Left lung (tissue), 10 donors: Measurements from ENCODE around the gene HOXA10. TPM values are rescaled to one million over a fixed set of nuclear protein-coding genes. Genes with fewer than 3 reads are reported as not detected.

ENCODE experiments used
- ATAC-seq: fragments of 200-7000 bp; cut with Tn5 transposase; one replicate; pipeline ENCODE4 v1.9.1; 2020; ENCODE audit warnings: moderate library complexity
- DNase-seq, 4 donors: peaks; one replicate each; pipeline ENCODE4 v3.0.0-alpha.2; 2013 to 2020
- H3K27ac ChIP-seq, 2 donors: fragments of 200-600 bp; sonication (generic) in 1 of 2; one replicate each; pipeline versions ENCODE4 v1.5.0 to v1.8.0; 2020 to 2021
- H3K27me3 ChIP-seq, 2 donors: fragments of 200-600 bp; sonication (generic) in 1 of 2; one replicate each; pipeline versions ENCODE4 v1.5.0 to v1.8.0; 2020 to 2021
- H3K36me3 ChIP-seq, 2 donors: fragments of 200-600 bp; sonication (generic) in 1 of 2; one replicate each; pipeline versions ENCODE4 v1.5.0 to v1.8.0; 2020 to 2021
- H3K4me1 ChIP-seq, 2 donors: fragments of 200-600 bp; one replicate each; pipeline ENCODE4 v1.8.0; 2021
- H3K4me3 ChIP-seq, 2 donors: fragments of 200-600 bp; sonication (generic) in 1 of 2; one replicate each; pipeline versions ENCODE4 v1.5.0 to v1.8.0; 2020 to 2021; ENCODE audit warnings: mild to moderate bottlenecking in 1 of 2
- H3K9me3 ChIP-seq, 2 donors: fragments of 200-600 bp; sonication (generic) in 1 of 2; one replicate each; pipeline versions ENCODE4 v1.5.0 to v1.8.0; 2020 to 2021
- intact Hi-C, 2 donors: fragments of 100-400 bp; cut with DNase I; formaldehyde crosslinking; loops; one replicate each; pipeline versions ENCODE4 v1.11.2 to v1.14.2; 2022
- polyA plus RNA-seq, 6 donors: library from polyadenylated mRNA; unstranded; fragments of 120-200 nt; gene quantifications; one replicate each; pipeline ENCODE4 v1.2.1, GENCODE V29; 2013; ENCODE audit not compliant: insufficient read length in 6 of 6
- total RNA-seq, 2 donors: library from RNA; stranded (reverse); fragmentation: NEBNext Ultra II Directional; extraction: Animal tissue kit (Norgen Biotek cat#: 25700); gene quantifications; one replicate each; pipeline ENCODE4 v1.2.1, GENCODE V29; 2021
- TF ChIP-seq, protein P1 (sequence below), 2 donors: fragments of 200-600 bp; sonication (generic) in 1 of 2; IDR thresholded peaks; one replicate each; pipeline versions ENCODE4 v1.5.0 to v1.8.0; 2021; ENCODE audit warnings: antibody characterized with exemption in 2 of 2
- donor health status: DM: no; HTN: yes; CAD: no.
- donor health status: DM: no; HTN: no; CAD: no.

Gene HOXA10
- total and polyA plus RNA-seq, 8 donors: 0.34 to 1.3 (median 0.41) TPM; not detected in 1

DNA sequence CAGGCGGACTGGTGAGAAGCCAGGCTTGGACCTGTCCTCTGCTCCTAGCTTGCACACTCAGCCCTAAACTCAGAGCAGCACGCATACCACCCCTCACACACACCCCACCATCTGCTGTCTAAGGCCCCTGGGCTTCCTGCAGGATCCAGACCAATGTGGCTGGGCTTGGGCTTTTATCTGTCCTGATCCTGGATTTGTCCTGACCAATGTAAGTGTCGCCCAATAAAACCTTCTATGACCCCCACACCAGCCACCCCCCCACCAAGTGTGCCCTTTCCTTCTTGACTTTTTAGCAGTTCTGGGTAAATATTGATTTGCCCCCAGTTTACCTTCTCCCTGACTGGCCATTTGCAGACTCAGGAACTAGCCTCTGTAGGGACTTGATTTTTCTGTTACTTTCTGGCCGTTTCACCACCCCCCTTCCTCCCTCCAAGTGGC is 27.5 kb upstream of the HOXA10 start:
- TF ChIP-seq, protein P1, sequence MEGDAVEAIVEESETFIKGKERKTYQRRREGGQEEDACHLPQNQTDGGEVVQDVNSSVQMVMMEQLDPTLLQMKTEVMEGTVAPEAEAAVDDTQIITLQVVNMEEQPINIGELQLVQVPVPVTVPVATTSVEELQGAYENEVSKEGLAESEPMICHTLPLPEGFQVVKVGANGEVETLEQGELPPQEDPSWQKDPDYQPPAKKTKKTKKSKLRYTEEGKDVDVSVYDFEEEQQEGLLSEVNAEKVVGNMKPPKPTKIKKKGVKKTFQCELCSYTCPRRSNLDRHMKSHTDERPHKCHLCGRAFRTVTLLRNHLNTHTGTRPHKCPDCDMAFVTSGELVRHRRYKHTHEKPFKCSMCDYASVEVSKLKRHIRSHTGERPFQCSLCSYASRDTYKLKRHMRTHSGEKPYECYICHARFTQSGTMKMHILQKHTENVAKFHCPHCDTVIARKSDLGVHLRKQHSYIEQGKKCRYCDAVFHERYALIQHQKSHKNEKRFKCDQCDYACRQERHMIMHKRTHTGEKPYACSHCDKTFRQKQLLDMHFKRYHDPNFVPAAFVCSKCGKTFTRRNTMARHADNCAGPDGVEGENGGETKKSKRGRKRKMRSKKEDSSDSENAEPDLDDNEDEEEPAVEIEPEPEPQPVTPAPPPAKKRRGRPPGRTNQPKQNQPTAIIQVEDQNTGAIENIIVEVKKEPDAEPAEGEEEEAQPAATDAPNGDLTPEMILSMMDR (IDR thresholded peaks at IDR 0.05): no peak
- ATAC-seq: no peak
- no peak overlapping the region for H3K4me3 ChIP-seq
- H3K36me3 ChIP-seq: no peaks in the 10 kb centered on the region
- no peaks in the 10 kb centered on the region for H3K9me3 ChIP-seq
- H3K27ac ChIP-seq: no peak overlapping the region
- H3K4me1 ChIP-seq: peaks cover 4 to 49% of the 10 kb centered on the region in 2 donors
- intact Hi-C loops: no loop called here
- DNase-seq: no peak
- H3K27me3 ChIP-seq: peaks cover 97 to 98% of the 10 kb centered on the region in 2 donors

DNA sequence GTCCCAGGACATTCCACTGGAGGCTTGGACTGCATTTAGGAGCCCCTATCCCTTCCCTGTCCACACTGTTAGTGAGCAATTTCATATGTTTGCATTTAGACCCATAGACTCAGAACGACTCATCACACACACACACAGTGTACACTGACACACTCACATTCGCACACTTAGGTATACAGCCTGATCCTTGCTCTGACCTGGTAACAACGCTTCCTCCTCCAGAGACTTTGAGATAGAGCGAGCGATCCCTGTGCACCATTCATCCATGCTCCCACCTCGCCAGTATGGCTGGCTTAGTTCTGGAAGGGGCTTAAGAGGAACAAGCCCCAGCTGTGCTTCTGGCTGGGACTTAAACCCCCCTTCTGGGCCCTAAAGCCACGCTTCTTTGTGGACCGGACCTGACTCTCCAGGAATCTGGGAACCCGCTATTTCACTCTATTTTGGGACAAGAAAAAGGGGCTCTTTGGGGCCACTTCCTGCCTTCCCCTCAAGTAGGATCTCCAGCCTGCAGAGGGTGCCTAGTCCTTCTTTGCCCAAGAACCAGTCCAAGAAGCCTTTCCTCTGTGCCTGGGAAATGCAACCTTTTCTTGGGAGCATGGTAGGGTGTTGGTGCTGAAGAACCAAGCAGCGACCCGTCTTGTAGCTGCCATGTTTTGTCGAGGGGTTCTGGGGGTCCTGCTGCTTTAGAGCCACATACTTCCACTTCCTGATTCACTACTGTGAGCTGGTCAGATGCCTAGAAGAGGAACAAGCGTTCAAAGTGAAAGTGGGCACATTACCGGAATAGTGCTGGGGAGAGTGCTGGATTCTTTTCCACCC is 26.9 kb upstream of the HOXA10 start:
- no peak for DNase-seq
- no peak overlapping the region for H3K27ac ChIP-seq
- no peaks in the 10 kb centered on the region for H3K9me3 ChIP-seq
- ATAC-seq: peak; percentile 45
- peaks cover 4 to 49% of the 10 kb centered on the region in 2 donors for H3K4me1 ChIP-seq
- H3K27me3 ChIP-seq: peaks cover 97 to 98% of the 10 kb centered on the region in 2 donors
- TF ChIP-seq, protein P1 (IDR thresholded peaks at IDR 0.05): no peak
- intact Hi-C loops: no loop called here
- no peaks in the 10 kb centered on the region for H3K36me3 ChIP-seq
- peak overlapping the region in 1 of 2 donors; percentile 28 for H3K4me3 ChIP-seq

GRCh38 chr7:27199849-27200760 is 26.0 kb upstream of the HOXA10 start, which contains the start of gene HOXA13:
HOXA13 (minus strand) TSS chr7:27200091; CDS start chr7:27200077, 14 bp downstream.
- TF ChIP-seq, protein P1 (IDR thresholded peaks at IDR 0.05): no peak
- Histone ChIP-seq H3K4me3 (peak within 1 kb of the TSS in 1 of 2 donors; percentile 28), H3K27me3 (peaks cover 97 to 98% of the 10 kb centered on the region in 2 donors), H3K4me1 (peaks cover 4 to 43% of the 10 kb centered on the region in 2 donors), H3K9me3 (no peaks in the 10 kb centered on the region), H3K27ac (no peak within 1 kb of the TSS), H3K36me3 (no peaks in the 10 kb centered on the region)
- peak; percentile 34 for ATAC-seq
- intact Hi-C loops: no loop called here
- peak in 1 of 4 donors; percentile 74 for DNase-seq

DNA sequence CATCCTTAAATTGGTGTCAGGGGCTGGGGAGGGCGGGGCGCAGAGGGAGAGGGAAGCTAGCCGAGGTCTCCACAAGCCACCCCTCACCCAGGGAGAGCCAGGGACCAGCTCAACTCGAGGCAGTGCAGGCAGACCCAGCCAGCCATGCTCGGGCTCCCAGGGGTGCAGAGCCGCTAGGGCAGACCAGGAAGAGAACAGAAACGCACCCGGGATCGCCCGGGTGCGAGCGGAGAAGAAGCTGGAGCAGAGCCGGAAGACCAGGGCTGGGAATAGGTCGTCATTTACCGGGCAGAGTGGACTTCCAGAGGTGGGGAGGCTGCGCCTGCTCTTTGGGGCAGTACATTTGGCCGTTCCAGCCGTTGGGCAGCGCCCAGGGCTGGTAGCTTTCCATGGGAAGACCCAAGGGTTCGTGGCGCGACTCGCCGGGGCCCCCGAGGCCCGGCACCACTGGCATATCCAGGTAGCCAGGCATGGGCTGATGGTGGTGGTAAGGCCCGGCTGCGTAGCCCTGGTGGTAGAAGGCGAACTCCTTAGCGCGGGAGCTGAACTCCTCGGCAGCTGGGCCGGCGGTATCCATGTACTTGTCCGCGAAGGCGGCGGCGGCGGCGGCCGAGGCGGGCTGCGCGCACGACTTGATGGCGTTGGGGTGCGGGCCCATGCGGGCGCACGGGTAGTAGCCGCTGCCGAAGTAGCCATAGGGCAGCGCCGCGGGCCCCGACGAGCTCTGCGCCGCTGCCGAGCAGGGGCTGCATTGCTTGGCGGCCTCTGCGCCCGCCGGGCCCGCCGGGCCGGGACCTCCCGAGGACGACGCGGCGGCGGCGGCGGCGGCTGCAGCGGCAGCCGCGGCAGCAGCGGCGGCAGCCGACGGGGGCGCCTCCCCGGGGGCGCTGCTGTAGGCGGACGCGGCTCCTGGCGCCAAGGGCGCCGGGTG is 25.0 kb upstream of the HOXA10 start:
- Histone ChIP-seq H3K4me1 (peaks cover 4 to 36% of the 10 kb centered on the region in 2 donors), H3K9me3 (no peaks in the 10 kb centered on the region), H3K27me3 (peaks cover 97 to 98% of the 10 kb centered on the region in 2 donors), H3K36me3 (no peaks in the 10 kb centered on the region), H3K4me3 (peak overlapping the region in 1 of 2 donors; percentile 7), H3K27ac (no peak overlapping the region)
- TF ChIP-seq, protein P1 (IDR thresholded peaks at IDR 0.05): no peak
- DNase-seq: peak in 1 of 4 donors; percentile 80
- intact Hi-C loops: no loop called here
- no peak for ATAC-seq
